GM23338 (cell line): ENCODE measurements around the gene LARGE1. TPM values are rescaled to one million over a fixed set of nuclear protein-coding genes. Genes with fewer than 3 reads are reported as not detected.

Experiments
- ATAC-seq: fragments of 200-7000 bp; cut with Tn5 transposase; 3 replicates; pipeline ENCODE4 v1.9.1; 2020
- DNase-seq: peaks from one replicate; pipeline ENCODE4 v3.0.0-alpha.2; 2015; ENCODE audit warnings: low spot score
- H2AFZ ChIP-seq: fragments of 200-600 bp; sonication (generic); 2 replicates; pipeline ENCODE4 v1.8.0; 2016; ENCODE audit warnings: antibody characterized with exemption, mild to moderate bottlenecking, moderate library complexity
- H3F3A ChIP-seq: fragments of 200-600 bp; sonication (generic); replicated peaks from 2 replicates; pipeline ENCODE4 v1.8.0; 2017; ENCODE audit warnings: antibody characterized with exemption, mixed run types, low read depth
- H3K27ac ChIP-seq: fragments of 200-600 bp; sonication (generic); 2 replicates; pipeline ENCODE4 v1.6.1; 2016; ENCODE audit warnings: low read depth
- H3K27me3 ChIP-seq: fragments of 200-600 bp; sonication (generic); 2 replicates; pipeline ENCODE4 v1.8.0; 2016; ENCODE audit warnings: mild to moderate bottlenecking, mixed run types, moderate library complexity; ENCODE audit not compliant: insufficient read depth
- H3K36me3 ChIP-seq: fragments of 200-600 bp; sonication (generic); 2 replicates; pipeline ENCODE4 v1.8.0; 2016; ENCODE audit warnings: mild to moderate bottlenecking; ENCODE audit not compliant: insufficient read depth
- H3K4me1 ChIP-seq: fragments of 200-600 bp; sonication (generic); 2 replicates; pipeline ENCODE4 v1.8.0; 2016; ENCODE audit warnings: mild to moderate bottlenecking, moderate library complexity; ENCODE audit not compliant: insufficient read depth
- H3K4me2 ChIP-seq: fragments of 200-600 bp; sonication (generic); 2 replicates; pipeline ENCODE4 v1.7.1; 2017; ENCODE audit warnings: mixed run types
- H3K4me3 ChIP-seq: fragments of 200-600 bp; sonication (generic); 2 replicates; pipeline ENCODE4 v1.6.1; 2016; ENCODE audit warnings: mixed run types
- H3K79me2 ChIP-seq: fragments of 200-600 bp; sonication (generic); replicated peaks from 2 replicates; pipeline ENCODE4 v1.8.0; 2017; ENCODE audit warnings: mild to moderate bottlenecking; ENCODE audit not compliant: insufficient read depth
- H3K9me2 ChIP-seq: fragments of 200-600 bp; sonication (generic); 2 replicates; pipeline ENCODE4 v1.8.0; 2017; ENCODE audit not compliant: insufficient read depth
- H4K20me1 ChIP-seq: fragments of 200-600 bp; sonication (generic); replicated peaks from 2 replicates; pipeline ENCODE4 v1.8.0; 2017; ENCODE audit warnings: mild to moderate bottlenecking; ENCODE audit not compliant: insufficient read depth
- H3K27ac Mint-ChIP-seq: 2 replicates; pipeline ENCODE4 v1.8.0; 2020; ENCODE audit warnings: inconsistent platforms, mild to moderate bottlenecking, moderate library complexity, mixed read lengths
- H3K27me3 Mint-ChIP-seq: 3 replicates; pipeline ENCODE4 v1.8.0; 2022; ENCODE audit warnings: low read depth, mild to moderate bottlenecking, moderate library complexity, mixed read lengths, inconsistent platforms; ENCODE audit not compliant: insufficient read depth, poor library complexity
- H3K36me3 Mint-ChIP-seq: 3 replicates; pipeline ENCODE4 v1.8.0; 2021; ENCODE audit warnings: low read depth, mild to moderate bottlenecking, inconsistent platforms, moderate library complexity, mixed read lengths
- H3K4me1 Mint-ChIP-seq: 3 replicates; pipeline ENCODE4 v1.8.0; 2020; ENCODE audit warnings: mild to moderate bottlenecking, inconsistent platforms, mixed read lengths
- H3K4me3 Mint-ChIP-seq: 3 replicates; pipeline ENCODE4 v1.8.0; 2021; ENCODE audit warnings: moderate library complexity, mild to moderate bottlenecking, inconsistent platforms, mixed read lengths
- H3K9me3 Mint-ChIP-seq: 3 replicates; pipeline ENCODE4 v1.8.0; 2020; ENCODE audit warnings: moderate library complexity, mild to moderate bottlenecking, inconsistent platforms, mixed read lengths
- CREB1 ChIP-seq: fragments of 250-450 bp; sonication (Bioruptor Pico); IDR thresholded peaks from 2 replicates; pipeline ENCODE4 v1.5.0; 2020; ENCODE audit warnings: low read depth, mild to moderate bottlenecking, moderate library complexity
- EZH2 ChIP-seq: fragments of 200-600 bp; sonication (generic); IDR thresholded peaks from one replicate; pipeline ENCODE4 v1.8.0; 2017; ENCODE audit warnings: antibody characterized with exemption, mild to moderate bottlenecking, low read depth; ENCODE audit not compliant: unreplicated experiment
- EZH2phosphoT487 ChIP-seq: fragments of 200-600 bp; sonication (generic); IDR thresholded peaks from one replicate; pipeline ENCODE4 v1.8.1; 2018; ENCODE audit warnings: antibody characterized with exemption; ENCODE audit not compliant: unreplicated experiment
- JUNB ChIP-seq: IDR thresholded peaks from one replicate; pipeline ENCODE4 v1.6.1; 2016; ENCODE audit warnings: antibody characterized with exemption; ENCODE audit not compliant: unreplicated experiment
- NANOG ChIP-seq: IDR thresholded peaks from 2 replicates; pipeline ENCODE4 v1.6.1; 2016; ENCODE audit warnings: antibody characterized with exemption, borderline replicate concordance
- REST ChIP-seq: IDR thresholded peaks from one replicate; pipeline ENCODE4 v1.6.1; 2018; ENCODE audit warnings: antibody characterized with exemption; ENCODE audit not compliant: unreplicated experiment
- STAT1 ChIP-seq: IDR thresholded peaks from one replicate; pipeline ENCODE4 v1.6.1; 2016; ENCODE audit warnings: antibody characterized with exemption; ENCODE audit not compliant: unreplicated experiment
- ZNF114 ChIP-seq: fragments of 250-450 bp; sonication (Bioruptor Pico); IDR thresholded peaks from 2 replicates; pipeline ENCODE4 v1.5.0; 2020; ENCODE audit warnings: mild to moderate bottlenecking, moderate library complexity
- ZNF331 ChIP-seq: fragments of 250-450 bp; sonication (Bioruptor Pico); IDR thresholded peaks from 2 replicates; pipeline ENCODE4 v1.5.0; 2020; ENCODE audit warnings: low read depth, mild to moderate bottlenecking, moderate library complexity
- polyA plus RNA-seq: library from polyadenylated mRNA; unstranded; fragments of >200 nt; fragmentation: Nextera tagmentation; extraction: Ambion mirVana; gene quantifications from 2 replicates; pipeline ENCODE4 v1.2.1, GENCODE V29; 2016
- total RNA-seq: library from RNA; depleted of rRNA; stranded (reverse); fragments of >200 nt; shearing (Covaris generic); gene quantifications from 2 replicates; pipeline ENCODE4 v1.2.3, GENCODE V29; 2014
- TF ChIP-seq, protein P1 (sequence below): fragments of 250-450 bp; sonication (Bioruptor Pico); IDR thresholded peaks from 2 replicates; pipeline ENCODE4 v1.5.0; 2020; ENCODE audit warnings: mild to moderate bottlenecking, moderate library complexity
- TF ChIP-seq, protein P2 (sequence below): IDR thresholded peaks from 2 replicates; pipeline ENCODE4 v1.6.1; 2016; ENCODE audit warnings: antibody characterized with exemption
- TF ChIP-seq, protein P3 (sequence below), 2 experiments: fragments of 200-600 bp in 1 of 2; sonication (generic) in 1 of 2; conservative IDR thresholded peaks; 2 replicates each; pipeline versions ENCODE4 v1.5.1 to v1.6.1; 2016 to 2017; ENCODE audit warnings: antibody characterized with exemption in 2 of 2, low read depth in 2 of 2, mild to moderate bottlenecking in 2 of 2, moderate library complexity in 1 of 2

Gene LARGE1
- total and polyA plus RNA-seq, 2 experiments from 2014 or later: 12.8 to 75.6 TPM

GRCh38 chr22:33835265-33835664 is 85.0 kb downstream of the LARGE1 start:
- H3K9me3 Mint-ChIP-seq: no peaks in the 10 kb centered on the region
- DNase-seq (peak; percentile 69), ATAC-seq (peak; percentile 79)
- H3K27me3 Mint-ChIP-seq: peaks cover 8% of the 10 kb centered on the region
- Histone ChIP-seq H4K20me1 (peaks cover 24% of the 10 kb centered on the region), H3K4me2 (peak overlapping the region; percentile 67), H3K27ac (peak overlapping the region; percentile 89), H3K4me1 (peaks cover 85% of the 10 kb centered on the region), H3K4me3 (peak overlapping the region; percentile 19; the same call in 1 of the 2 replicates), H3K79me2 (peaks cover 100% of the 10 kb centered on the region), H3K9me2 (no peaks in the 10 kb centered on the region), H2AFZ (no peak overlapping the region), H3K36me3 (no peaks in the 10 kb centered on the region), H3F3A (0 out of 2 replicates have a peak, but pooled peaks cover 5% of the 10 kb centered on the region), H3K27me3 (no peaks in the 10 kb centered on the region)
- peak overlapping the region; percentile 77 for H3K27ac Mint-ChIP-seq
- 0 out of 3 replicates have a peak overlapping the region, but pooled peaks have one; percentile 27 for H3K4me3 Mint-ChIP-seq
- H3K36me3 Mint-ChIP-seq: no peaks in the 10 kb centered on the region
- no peak for TF ChIP-seq REST
- no peak for TF ChIP-seq JUNB
- TF ChIP-seq, protein P1, sequence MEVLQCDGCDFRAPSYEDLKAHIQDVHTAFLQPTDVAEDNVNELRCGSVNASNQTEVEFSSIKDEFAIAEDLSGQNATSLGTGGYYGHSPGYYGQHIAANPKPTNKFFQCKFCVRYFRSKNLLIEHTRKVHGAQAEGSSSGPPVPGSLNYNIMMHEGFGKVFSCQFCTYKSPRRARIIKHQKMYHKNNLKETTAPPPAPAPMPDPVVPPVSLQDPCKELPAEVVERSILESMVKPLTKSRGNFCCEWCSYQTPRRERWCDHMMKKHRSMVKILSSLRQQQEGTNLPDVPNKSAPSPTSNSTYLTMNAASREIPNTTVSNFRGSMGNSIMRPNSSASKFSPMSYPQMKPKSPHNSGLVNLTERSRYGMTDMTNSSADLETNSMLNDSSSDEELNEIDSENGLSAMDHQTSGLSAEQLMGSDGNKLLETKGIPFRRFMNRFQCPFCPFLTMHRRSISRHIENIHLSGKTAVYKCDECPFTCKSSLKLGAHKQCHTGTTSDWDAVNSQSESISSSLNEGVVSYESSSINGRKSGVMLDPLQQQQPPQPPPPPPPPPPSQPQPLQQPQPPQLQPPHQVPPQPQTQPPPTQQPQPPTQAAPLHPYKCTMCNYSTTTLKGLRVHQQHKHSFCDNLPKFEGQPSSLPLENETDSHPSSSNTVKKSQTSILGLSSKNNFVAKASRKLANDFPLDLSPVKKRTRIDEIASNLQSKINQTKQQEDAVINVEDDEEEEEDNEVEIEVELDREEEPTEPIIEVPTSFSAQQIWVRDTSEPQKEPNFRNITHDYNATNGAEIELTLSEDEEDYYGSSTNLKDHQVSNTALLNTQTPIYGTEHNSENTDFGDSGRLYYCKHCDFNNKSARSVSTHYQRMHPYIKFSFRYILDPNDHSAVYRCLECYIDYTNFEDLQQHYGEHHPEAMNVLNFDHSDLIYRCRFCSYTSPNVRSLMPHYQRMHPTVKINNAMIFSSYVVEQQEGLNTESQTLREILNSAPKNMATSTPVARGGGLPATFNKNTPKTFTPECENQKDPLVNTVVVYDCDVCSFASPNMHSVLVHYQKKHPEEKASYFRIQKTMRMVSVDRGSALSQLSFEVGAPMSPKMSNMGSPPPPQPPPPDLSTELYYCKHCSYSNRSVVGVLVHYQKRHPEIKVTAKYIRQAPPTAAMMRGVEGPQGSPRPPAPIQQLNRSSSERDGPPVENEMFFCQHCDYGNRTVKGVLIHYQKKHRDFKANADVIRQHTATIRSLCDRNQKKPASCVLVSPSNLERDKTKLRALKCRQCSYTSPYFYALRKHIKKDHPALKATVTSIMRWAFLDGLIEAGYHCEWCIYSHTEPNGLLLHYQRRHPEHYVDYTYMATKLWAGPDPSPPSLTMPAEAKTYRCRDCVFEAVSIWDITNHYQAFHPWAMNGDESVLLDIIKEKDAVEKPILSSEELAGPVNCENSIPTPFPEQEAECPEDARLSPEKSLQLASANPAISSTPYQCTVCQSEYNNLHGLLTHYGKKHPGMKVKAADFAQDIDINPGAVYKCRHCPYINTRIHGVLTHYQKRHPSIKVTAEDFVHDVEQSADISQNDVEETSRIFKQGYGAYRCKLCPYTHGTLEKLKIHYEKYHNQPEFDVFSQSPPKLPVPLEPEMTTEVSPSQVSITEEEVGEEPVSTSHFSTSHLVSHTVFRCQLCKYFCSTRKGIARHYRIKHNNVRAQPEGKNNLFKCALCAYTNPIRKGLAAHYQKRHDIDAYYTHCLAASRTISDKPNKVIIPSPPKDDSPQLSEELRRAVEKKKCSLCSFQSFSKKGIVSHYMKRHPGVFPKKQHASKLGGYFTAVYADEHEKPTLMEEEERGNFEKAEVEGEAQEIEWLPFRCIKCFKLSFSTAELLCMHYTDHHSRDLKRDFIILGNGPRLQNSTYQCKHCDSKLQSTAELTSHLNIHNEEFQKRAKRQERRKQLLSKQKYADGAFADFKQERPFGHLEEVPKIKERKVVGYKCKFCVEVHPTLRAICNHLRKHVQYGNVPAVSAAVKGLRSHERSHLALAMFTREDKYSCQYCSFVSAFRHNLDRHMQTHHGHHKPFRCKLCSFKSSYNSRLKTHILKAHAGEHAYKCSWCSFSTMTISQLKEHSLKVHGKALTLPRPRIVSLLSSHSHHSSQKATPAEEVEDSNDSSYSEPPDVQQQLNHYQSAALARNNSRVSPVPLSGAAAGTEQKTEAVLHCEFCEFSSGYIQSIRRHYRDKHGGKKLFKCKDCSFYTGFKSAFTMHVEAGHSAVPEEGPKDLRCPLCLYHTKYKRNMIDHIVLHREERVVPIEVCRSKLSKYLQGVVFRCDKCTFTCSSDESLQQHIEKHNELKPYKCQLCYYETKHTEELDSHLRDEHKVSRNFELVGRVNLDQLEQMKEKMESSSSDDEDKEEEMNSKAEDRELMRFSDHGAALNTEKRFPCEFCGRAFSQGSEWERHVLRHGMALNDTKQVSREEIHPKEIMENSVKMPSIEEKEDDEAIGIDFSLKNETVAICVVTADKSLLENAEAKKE (CRISPR knock-in tag): no peak
- no peak for TF ChIP-seq ZNF331 (CRISPR knock-in tag)
- no peak for TF ChIP-seq NANOG
- TF ChIP-seq STAT1: no peak
- TF ChIP-seq EZH2: no peak
- no peak for TF ChIP-seq CREB1 (CRISPR knock-in tag)
- TF ChIP-seq, protein P2, sequence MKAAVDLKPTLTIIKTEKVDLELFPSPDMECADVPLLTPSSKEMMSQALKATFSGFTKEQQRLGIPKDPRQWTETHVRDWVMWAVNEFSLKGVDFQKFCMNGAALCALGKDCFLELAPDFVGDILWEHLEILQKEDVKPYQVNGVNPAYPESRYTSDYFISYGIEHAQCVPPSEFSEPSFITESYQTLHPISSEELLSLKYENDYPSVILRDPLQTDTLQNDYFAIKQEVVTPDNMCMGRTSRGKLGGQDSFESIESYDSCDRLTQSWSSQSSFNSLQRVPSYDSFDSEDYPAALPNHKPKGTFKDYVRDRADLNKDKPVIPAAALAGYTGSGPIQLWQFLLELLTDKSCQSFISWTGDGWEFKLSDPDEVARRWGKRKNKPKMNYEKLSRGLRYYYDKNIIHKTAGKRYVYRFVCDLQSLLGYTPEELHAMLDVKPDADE: no peak
- TF ChIP-seq, protein P3, sequence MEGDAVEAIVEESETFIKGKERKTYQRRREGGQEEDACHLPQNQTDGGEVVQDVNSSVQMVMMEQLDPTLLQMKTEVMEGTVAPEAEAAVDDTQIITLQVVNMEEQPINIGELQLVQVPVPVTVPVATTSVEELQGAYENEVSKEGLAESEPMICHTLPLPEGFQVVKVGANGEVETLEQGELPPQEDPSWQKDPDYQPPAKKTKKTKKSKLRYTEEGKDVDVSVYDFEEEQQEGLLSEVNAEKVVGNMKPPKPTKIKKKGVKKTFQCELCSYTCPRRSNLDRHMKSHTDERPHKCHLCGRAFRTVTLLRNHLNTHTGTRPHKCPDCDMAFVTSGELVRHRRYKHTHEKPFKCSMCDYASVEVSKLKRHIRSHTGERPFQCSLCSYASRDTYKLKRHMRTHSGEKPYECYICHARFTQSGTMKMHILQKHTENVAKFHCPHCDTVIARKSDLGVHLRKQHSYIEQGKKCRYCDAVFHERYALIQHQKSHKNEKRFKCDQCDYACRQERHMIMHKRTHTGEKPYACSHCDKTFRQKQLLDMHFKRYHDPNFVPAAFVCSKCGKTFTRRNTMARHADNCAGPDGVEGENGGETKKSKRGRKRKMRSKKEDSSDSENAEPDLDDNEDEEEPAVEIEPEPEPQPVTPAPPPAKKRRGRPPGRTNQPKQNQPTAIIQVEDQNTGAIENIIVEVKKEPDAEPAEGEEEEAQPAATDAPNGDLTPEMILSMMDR (conservative IDR thresholded peaks at IDR 0.05; ENCODE audit: low read depth in 2 of 2): no peak
- no peak for TF ChIP-seq EZH2phosphoT487
- no peak for TF ChIP-seq ZNF114 (CRISPR knock-in tag)
- peaks cover 89% of the 10 kb centered on the region for H3K4me1 Mint-ChIP-seq
